Measurements from ENCODE around the gene CFLAR.

DNA sequence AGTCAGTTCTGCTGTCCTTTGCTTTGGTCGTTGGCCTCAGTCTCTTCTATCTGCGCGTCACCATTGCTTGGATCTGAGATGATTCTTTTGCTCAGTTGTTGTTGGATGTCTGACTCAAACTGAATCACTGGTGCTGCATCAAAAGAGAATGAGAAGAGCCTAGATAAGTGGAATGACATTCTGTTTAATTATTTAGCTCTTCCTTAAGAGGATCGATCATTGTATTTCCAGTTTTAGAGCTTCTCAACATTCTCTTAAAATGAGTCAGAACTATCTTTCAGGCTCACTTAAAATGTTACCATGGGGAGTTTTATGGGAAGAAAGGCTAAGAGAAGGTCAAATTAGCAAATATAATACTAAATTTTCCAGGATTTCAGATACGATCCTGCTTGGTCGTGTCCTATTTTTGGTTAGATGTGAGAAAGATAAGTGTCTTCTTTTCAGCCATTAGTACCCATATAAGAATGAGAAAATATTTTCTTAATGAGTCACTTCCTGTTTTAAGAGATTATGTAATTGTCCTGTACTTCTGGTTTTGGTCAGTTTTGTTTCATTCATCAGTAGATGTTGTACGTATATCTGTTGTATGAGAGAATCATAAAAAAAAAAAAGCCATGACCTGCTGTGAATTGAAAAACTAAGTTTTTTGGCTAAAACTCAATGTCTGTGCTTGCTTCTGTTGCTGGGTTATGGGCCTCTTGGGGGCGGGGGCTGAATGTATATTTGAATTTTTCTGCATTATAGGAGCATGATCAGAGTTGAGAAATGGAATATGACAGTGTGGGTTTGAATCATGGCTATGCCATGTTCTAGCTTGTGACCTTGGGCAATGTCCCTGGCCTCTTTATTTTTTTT lies 35.4 kb downstream of the CFLAR start:
- TF ChIP-seq, protein P1, sequence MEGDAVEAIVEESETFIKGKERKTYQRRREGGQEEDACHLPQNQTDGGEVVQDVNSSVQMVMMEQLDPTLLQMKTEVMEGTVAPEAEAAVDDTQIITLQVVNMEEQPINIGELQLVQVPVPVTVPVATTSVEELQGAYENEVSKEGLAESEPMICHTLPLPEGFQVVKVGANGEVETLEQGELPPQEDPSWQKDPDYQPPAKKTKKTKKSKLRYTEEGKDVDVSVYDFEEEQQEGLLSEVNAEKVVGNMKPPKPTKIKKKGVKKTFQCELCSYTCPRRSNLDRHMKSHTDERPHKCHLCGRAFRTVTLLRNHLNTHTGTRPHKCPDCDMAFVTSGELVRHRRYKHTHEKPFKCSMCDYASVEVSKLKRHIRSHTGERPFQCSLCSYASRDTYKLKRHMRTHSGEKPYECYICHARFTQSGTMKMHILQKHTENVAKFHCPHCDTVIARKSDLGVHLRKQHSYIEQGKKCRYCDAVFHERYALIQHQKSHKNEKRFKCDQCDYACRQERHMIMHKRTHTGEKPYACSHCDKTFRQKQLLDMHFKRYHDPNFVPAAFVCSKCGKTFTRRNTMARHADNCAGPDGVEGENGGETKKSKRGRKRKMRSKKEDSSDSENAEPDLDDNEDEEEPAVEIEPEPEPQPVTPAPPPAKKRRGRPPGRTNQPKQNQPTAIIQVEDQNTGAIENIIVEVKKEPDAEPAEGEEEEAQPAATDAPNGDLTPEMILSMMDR (IDR thresholded peaks at IDR 0.05; ENCODE audit: low read depth, low read length) = no peak
- TF ChIP-seq EZH2phosphoT487 (IDR thresholded peaks at IDR 0.05; ENCODE audit: low read depth) = no peak
